ENCODE results near the gene NOXRED1.
"Not testable (repeated sequence)": the region's sequence is repeated elsewhere in the genome, so short reads cannot be mapped to it uniquely, and the experiment has no call there.

NOXRED1 gene

GRCh38 chr14:77438596-77438995 is 15.3 kb upstream of the NOXRED1 start:
- DNase-seq (ENCODE audit: low spot score): no peak
- no peak for TF ChIP-seq CTCF (IDR thresholded peaks at IDR 0.05; ENCODE audit: extremely low read depth, insufficient read depth, missing control alignments)
- in situ Hi-C loops (cut with MboI; ENCODE audit: low pct_unique_long_range_greater_than_20kb, low sequenced_read_pairs, unreplicated experiment): no loop called here

- no peak for TF ChIP-seq CTCF (IDR thresholded peaks at IDR 0.05; ENCODE audit: extremely low read depth, insufficient read depth, missing control alignments)
- DNase-seq (ENCODE audit: low spot score): no peak
- in situ Hi-C loops (cut with MboI; ENCODE audit: low pct_unique_long_range_greater_than_20kb, low sequenced_read_pairs, unreplicated experiment): no loop called here
Observed at GRCh38 chr14:77436042-77436441, 12.7 kb upstream of the NOXRED1 start.

GRCh38 chr14:77426396-77426795 is 3.1 kb upstream of the NOXRED1 start:
- in situ Hi-C loops (cut with MboI; ENCODE audit: low pct_unique_long_range_greater_than_20kb, low sequenced_read_pairs, unreplicated experiment): no loop called here
- no peak for TF ChIP-seq CTCF (IDR thresholded peaks at IDR 0.05; ENCODE audit: extremely low read depth, insufficient read depth, missing control alignments)
- DNase-seq (ENCODE audit: low spot score): no peak

- no peak for TF ChIP-seq CTCF (IDR thresholded peaks at IDR 0.05; ENCODE audit: extremely low read depth, insufficient read depth, missing control alignments)
- in situ Hi-C loops (cut with MboI; ENCODE audit: low pct_unique_long_range_greater_than_20kb, low sequenced_read_pairs, unreplicated experiment): no loop called here
- DNase-seq (ENCODE audit: low spot score): no peak
Observed at GRCh38 chr14:77424862-77425261, 1.5 kb upstream of the NOXRED1 start.

GRCh38 chr14:77421201-77421600 is 2.1 kb downstream of the NOXRED1 start:
- DNase-seq (ENCODE audit: low spot score): no peak
- TF ChIP-seq CTCF (IDR thresholded peaks at IDR 0.05; ENCODE audit: extremely low read depth, insufficient read depth, missing control alignments): no peak
- in situ Hi-C loops (cut with MboI; ENCODE audit: low pct_unique_long_range_greater_than_20kb, low sequenced_read_pairs, unreplicated experiment): no loop called here

GRCh38 chr14:77416836-77417235 is 6.5 kb downstream of the NOXRED1 start:
- no peak for DNase-seq (ENCODE audit: low spot score)
- in situ Hi-C loops (cut with MboI; ENCODE audit: low pct_unique_long_range_greater_than_20kb, low sequenced_read_pairs, unreplicated experiment): no loop called here
- no peak for TF ChIP-seq CTCF (IDR thresholded peaks at IDR 0.05; ENCODE audit: extremely low read depth, insufficient read depth, missing control alignments)

- in situ Hi-C loops (cut with MboI; ENCODE audit: low pct_unique_long_range_greater_than_20kb, low sequenced_read_pairs, unreplicated experiment); DNase-seq (ENCODE audit: low spot score): not testable (repeated sequence)
Observed at GRCh38 chr14:77416098-77416497, 7.2 kb downstream of the NOXRED1 start.

GRCh38 chr14:77415403-77416030 is 7.8 kb downstream of the NOXRED1 start:
- in situ Hi-C loops (cut with MboI; ENCODE audit: low pct_unique_long_range_greater_than_20kb, low sequenced_read_pairs, unreplicated experiment): not testable (repeated sequence)

More at GRCh38 chr14:77415403-77416030, 7.8 kb downstream of the NOXRED1 start:
- not testable (repeated sequence) for DNase-seq (ENCODE audit: low spot score)

Data from GM13977 (cell line).